ENCODE data around the gene GGA2.

Gene GGA2

DNA sequence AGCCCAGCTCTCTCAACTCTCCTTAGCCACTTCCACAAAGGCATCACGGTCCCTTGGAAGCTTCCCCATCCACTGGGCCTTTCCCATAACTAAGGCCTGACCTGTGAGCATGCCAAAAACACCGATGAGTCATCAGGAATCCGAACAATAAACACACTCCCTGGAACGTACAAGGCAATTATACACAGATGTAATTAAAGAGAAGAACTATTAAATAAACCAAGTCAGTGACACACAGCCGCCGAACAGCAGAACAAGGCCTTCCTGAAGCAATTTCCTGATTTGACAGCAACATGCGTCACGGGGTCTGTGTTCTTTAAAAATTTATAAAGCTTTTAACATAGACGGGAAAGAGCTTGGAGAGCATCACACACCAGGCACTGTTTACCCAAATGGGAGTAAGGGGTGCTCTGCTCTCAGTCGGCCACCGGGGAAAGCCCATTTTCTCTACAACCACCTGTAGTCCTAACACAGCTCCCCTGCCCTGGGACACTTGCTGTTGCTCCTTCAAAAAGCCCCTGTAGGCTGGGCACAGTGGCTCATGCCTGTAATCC lies 86.7 kb downstream of the GGA2 start:
- in situ Hi-C loops (cut with MboI; ENCODE audit: low sequenced_read_pairs): no loop called here

DNA sequence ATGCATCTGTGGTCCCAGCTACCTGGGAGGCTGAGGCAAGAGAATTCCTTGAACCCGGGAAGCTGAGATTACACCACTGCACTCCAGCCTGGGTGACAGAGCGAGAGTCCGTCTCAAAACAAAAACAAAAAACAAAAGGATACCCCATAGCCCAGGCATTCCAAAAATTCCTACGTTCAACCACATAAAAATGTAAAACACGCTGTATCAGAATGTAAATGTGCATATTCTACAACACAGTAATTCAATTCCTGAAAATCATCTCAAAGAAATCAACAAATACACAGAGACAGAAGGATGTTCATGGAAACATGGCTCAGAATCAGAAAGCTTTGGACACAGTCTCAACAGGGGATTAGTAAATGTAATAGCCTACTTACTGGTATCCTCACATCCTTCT lies 90.3 kb downstream of the GGA2 start:
- in situ Hi-C loops (cut with MboI; ENCODE audit: low sequenced_read_pairs): no loop called here

DNA sequence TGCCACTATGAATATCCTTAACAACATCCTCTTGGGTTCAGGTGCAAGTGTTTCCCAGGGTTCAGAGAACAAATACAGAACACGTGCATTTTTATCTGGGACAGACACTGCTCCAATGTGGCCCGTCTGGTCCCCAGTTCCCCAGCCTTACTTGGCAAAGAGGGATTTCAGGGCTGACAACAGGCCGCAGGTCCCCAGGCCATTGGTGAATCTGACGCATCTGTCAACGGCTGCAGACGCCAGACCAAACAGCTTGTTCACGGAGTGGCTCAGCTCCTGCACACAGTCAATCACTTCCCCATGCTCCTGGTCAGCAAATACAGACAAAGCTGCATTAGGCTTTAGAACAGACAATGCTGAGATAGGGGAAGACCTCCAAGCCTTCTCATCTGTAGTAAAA lies 93.5 kb downstream of the GGA2 start:
- in situ Hi-C loops (cut with MboI; ENCODE audit: low sequenced_read_pairs): no loop called here

DNA sequence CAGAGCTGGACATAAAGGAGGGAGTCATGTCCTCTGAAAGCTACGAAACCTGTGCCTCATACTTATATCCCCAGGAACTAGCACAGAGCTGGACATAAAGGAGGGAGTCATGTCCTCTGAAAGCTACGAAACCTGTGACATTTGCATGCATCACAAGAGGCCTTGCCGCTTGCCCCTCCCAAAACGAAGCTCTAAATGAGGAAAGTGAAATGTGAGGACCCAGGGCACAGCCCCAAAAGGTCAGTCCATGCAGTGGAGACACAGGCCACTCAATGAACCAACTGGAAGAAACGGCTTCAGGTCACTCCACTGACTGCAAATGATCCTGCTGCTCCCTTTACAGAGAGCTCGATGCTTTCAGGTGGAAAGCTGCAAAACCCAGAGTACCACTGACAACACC lies 95.6 kb downstream of the GGA2 start:
- in situ Hi-C loops (cut with MboI; ENCODE audit: low sequenced_read_pairs): no loop called here
